DMS153 treated with DMSO at 0.1 percent for 48 hours (cell line): Measurements from ENCODE around the gene MYO3A.

Experiments
- DNase-seq: peaks from one replicate; lab custom pipeline; 2025; ENCODE audit not compliant: unreplicated experiment; lab: John Stamatoyannopoulos, UW

Gene MYO3A

GRCh38 chr10:26214551-26215395, 280.7 kb downstream of the MYO3A start:
- no peak for DNase-seq

GRCh38 chr10:26215396-26215934, 281.4 kb downstream of the MYO3A start:
- DNase-seq: no peak

GRCh38 chr10:26215935-26216584, 282.0 kb downstream of the MYO3A start:
- no peak for DNase-seq

GRCh38 chr10:26216585-26217395, 282.8 kb downstream of the MYO3A start, which contains the start of gene GAD2:
Gene GAD2 (plus strand): TSS chr10:26216774. CDS start chr10:26216810, 36 bp downstream.
- DNase-seq: no peak

GRCh38 chr10:26217396-26218086, 283.5 kb downstream of the MYO3A start:
- no peak for DNase-seq

GRCh38 chr10:26219676-26220075, 285.6 kb downstream of the MYO3A start:
- no peak for DNase-seq

GRCh38 chr10:26220901-26221300, 286.9 kb downstream of the MYO3A start:
- DNase-seq: no peak

- DNase-seq: no peak
Observed at GRCh38 chr10:26221541-26221940, 287.5 kb downstream of the MYO3A start.

GRCh38 chr10:26222563-26222962, 288.5 kb downstream of the MYO3A start:
- DNase-seq: no peak

- no peak for DNase-seq
Observed at GRCh38 chr10:26225322-26225721, 291.3 kb downstream of the MYO3A start.

- DNase-seq: no peak
Observed at GRCh38 chr10:26227786-26228185, 293.8 kb downstream of the MYO3A start.

- DNase-seq: no peak
Observed at GRCh38 chr10:26232174-26232573, 298.1 kb downstream of the MYO3A start.

- DNase-seq: no peak
Observed at GRCh38 chr10:26235761-26236160, 301.7 kb downstream of the MYO3A start.

GRCh38 chr10:26238378-26238777, 304.3 kb downstream of the MYO3A start:
- no peak for DNase-seq

- no peak for DNase-seq
Observed at GRCh38 chr10:26242706-26243350, 308.8 kb downstream of the MYO3A start.

- no peak for DNase-seq
Observed at GRCh38 chr10:26243351-26243720, 309.3 kb downstream of the MYO3A start.

GRCh38 chr10:26249681-26250080, 315.7 kb downstream of the MYO3A start:
- no peak for DNase-seq

- DNase-seq: no peak
Observed at GRCh38 chr10:26251925-26252324, 317.9 kb downstream of the MYO3A start.

- DNase-seq: no peak
Observed at GRCh38 chr10:26254616-26255015, 320.6 kb downstream of the MYO3A start.

- DNase-seq: no peak
Observed at GRCh38 chr10:26259341-26259740, 325.3 kb downstream of the MYO3A start.
